Measurements from ENCODE around the gene COL23A1.
"Not testable (repeated sequence)": the region's sequence is repeated elsewhere in the genome, so short reads cannot be mapped to it uniquely, and the experiment has no call there.

DNA sequence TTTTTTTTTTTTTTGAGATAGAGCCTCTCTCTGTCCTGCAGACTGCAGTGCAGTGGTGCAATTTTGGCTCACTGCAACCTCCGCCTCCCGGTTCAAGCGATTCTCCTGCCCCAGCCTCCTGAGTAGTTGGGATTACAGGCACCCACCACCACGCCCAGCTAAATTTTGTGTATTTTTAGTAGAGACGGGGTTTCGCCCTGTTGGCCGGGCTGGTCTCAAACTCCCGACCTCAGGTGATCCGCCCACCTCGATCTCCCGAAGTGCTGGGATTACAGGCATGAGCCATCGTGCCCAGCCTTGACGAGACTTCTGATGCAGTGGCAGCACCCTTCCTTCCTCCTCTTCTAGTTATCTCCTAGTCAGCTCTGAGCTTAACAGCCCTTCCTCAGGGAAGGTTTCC lies 361.1 kb downstream of the COL23A1 start:
- TF ChIP-seq, protein P1, sequence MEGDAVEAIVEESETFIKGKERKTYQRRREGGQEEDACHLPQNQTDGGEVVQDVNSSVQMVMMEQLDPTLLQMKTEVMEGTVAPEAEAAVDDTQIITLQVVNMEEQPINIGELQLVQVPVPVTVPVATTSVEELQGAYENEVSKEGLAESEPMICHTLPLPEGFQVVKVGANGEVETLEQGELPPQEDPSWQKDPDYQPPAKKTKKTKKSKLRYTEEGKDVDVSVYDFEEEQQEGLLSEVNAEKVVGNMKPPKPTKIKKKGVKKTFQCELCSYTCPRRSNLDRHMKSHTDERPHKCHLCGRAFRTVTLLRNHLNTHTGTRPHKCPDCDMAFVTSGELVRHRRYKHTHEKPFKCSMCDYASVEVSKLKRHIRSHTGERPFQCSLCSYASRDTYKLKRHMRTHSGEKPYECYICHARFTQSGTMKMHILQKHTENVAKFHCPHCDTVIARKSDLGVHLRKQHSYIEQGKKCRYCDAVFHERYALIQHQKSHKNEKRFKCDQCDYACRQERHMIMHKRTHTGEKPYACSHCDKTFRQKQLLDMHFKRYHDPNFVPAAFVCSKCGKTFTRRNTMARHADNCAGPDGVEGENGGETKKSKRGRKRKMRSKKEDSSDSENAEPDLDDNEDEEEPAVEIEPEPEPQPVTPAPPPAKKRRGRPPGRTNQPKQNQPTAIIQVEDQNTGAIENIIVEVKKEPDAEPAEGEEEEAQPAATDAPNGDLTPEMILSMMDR (conservative IDR thresholded peaks at IDR 0.05; ENCODE audit: low read depth, low read length), result not testable (repeated sequence)
- TF ChIP-seq EZH2 (IDR thresholded peaks at IDR 0.05; ENCODE audit: low read length, unreplicated experiment), result not testable (repeated sequence)

Measured in PC-3 (cell line).